Tibial nerve (tissue), 4 donors: ENCODE measurements around the gene TRAPPC6A. TPM values are rescaled to one million over a fixed set of nuclear protein-coding genes. Genes with fewer than 3 reads are reported as not detected.

Experiments
- DNase-seq, 2 donors: peaks; one replicate each; pipeline ENCODE4 v3.0.0-alpha.2; 2019; ENCODE audit warnings: low spot score in 2 of 2
- H3K27ac ChIP-seq, 4 donors: fragments of 200-600 bp; sonication (generic) in 3 of 4; one replicate each; pipeline ENCODE4 v1.5.1; 2017 to 2019; ENCODE audit warnings: mild to moderate bottlenecking in 1 of 4
- H3K27me3 ChIP-seq, 2 donors: fragments of 200-600 bp; sonication (generic) in 1 of 2; one replicate each; pipeline versions ENCODE4 v1.5.1 to v1.6.0; 2017 to 2019
- H3K36me3 ChIP-seq, 3 donors: fragments of 200-600 bp; sonication (generic); one replicate each; pipeline ENCODE4 v1.5.1; 2018 to 2019
- H3K4me1 ChIP-seq, 4 donors: fragments of 200-600 bp; sonication (generic) in 3 of 4; one replicate each; pipeline ENCODE4 v1.5.1; 2017 to 2019
- H3K4me3 ChIP-seq, 4 donors: fragments of 200-600 bp; sonication (generic) in 3 of 4; one replicate each; pipeline ENCODE4 v1.5.1; 2017 to 2019; ENCODE audit warnings: mild to moderate bottlenecking in 1 of 4, moderate library complexity in 1 of 4
- H3K9me3 ChIP-seq, 4 donors: fragments of 200-600 bp; sonication (generic) in 3 of 4; one replicate each; pipeline ENCODE4 v1.5.1; 2017 to 2019
- CTCF ChIP-seq, 5 experiments: fragments of 200-600 bp in 3 of 5; fragments of 450-650 bp in 2 of 5; sonication (generic) in 3 of 5; IDR thresholded peaks; one replicate each; pipeline ENCODE4 v1.5.1; 2016 to 2019; ENCODE audit warnings: antibody characterized with exemption in 5 of 5, mild to moderate bottlenecking in 3 of 5, moderate library complexity in 2 of 5
- EP300 ChIP-seq, 2 donors: sonication (generic); formaldehyde crosslinking; IDR thresholded peaks; one replicate each; pipeline ENCODE4 v1.6.1; 2017; ENCODE audit warnings: antibody characterized with exemption in 2 of 2, mild to moderate bottlenecking in 1 of 2
- POLR2A ChIP-seq, 2 donors: fragments of 450-650 bp; IDR thresholded peaks; one replicate each; pipeline ENCODE4 v1.6.1; 2017; ENCODE audit warnings: antibody characterized with exemption in 2 of 2, mild to moderate bottlenecking in 2 of 2, moderate library complexity in 2 of 2
- WGBS, 2 donors: methylation state at CpG; one replicate each; pipeline ENCODE4 v1.1.5; 2018; 5-methylcytosine and 5-hydroxymethylcytosine counted together
- total RNA-seq, 4 donors: library from RNA; depleted of rRNA; stranded (reverse); fragments of >200 nt; gene quantifications; one replicate each; pipeline ENCODE4 v1.1.0, GENCODE V29; 2016

TRAPPC6A gene
- total RNA-seq, 4 donors from 2014 or later, result 13.5 to 52.9 (median 29.1) TPM

- peak overlapping the region in 2 of 4 donors; percentile 80 to 99 for H3K27ac ChIP-seq
- peaks cover 0 to 40% (median 18%) of the 10 kb centered on the region in 4 donors for H3K4me1 ChIP-seq
- peaks cover 0 to 28% (median 0%) of the 10 kb centered on the region in 3 donors for H3K36me3 ChIP-seq
- H3K27me3 ChIP-seq, result no peaks in the 10 kb centered on the region
- DNase-seq, result no peak
- no peak for TF ChIP-seq EP300 (IDR thresholded peaks at IDR 0.05)
- H3K9me3 ChIP-seq, result no peaks in the 10 kb centered on the region
- peak overlapping the region; percentile 60 to 96 (median 80) for H3K4me3 ChIP-seq
- 55 to 59% methylated on average over 9 of the region's 9 CpGs for WGBS, 2 donors
These were observed 1.9 kb upstream of the TRAPPC6A start for GRCh38 chr19:45179892-45180370.

- WGBS, 2 donors, result 0 to 2% methylated on average over 32 to 60 of the region's 97 CpGs
- peak overlapping the region; percentile 60 to 96 (median 80) for H3K4me3 ChIP-seq
- H3K27ac ChIP-seq, result peak overlapping the region; percentile 51 to 99 (median 86)
- peaks cover 0 to 28% (median 0%) of the 10 kb centered on the region in 3 donors for H3K36me3 ChIP-seq
- no peaks in the 10 kb centered on the region for H3K9me3 ChIP-seq
- no peak for TF ChIP-seq CTCF (IDR thresholded peaks at IDR 0.05)
- no peak for TF ChIP-seq POLR2A (IDR thresholded peaks at IDR 0.05)
- no peak for TF ChIP-seq EP300 (IDR thresholded peaks at IDR 0.05)
- DNase-seq, result no peak
- peaks cover 0 to 40% (median 18%) of the 10 kb centered on the region in 4 donors for H3K4me1 ChIP-seq
- H3K27me3 ChIP-seq, result no peaks in the 10 kb centered on the region
These were observed 1.2 kb upstream of the TRAPPC6A start for GRCh38 chr19:45179072-45179891.

GRCh38 chr19:45178262-45179071, 430 bp upstream of the TRAPPC6A start, which contains the start of gene BLOC1S3:
TSS of gene BLOC1S3 (plus strand) at chr19:45178784. CDS start at chr19:45179297, 513 bp downstream.
- 0 to 1% methylated on average over 50 to 51 of the region's 51 CpGs for WGBS, 2 donors
- H3K4me1 ChIP-seq, result peaks cover 0 to 40% (median 18%) of the 10 kb centered on the region in 4 donors
- peak; percentile 100 for DNase-seq

GRCh38 chr19:45175515-45176345, 2.3 kb downstream of the TRAPPC6A start:
- H3K4me3 ChIP-seq, result no peak overlapping the region
- H3K9me3 ChIP-seq, result no peaks in the 10 kb centered on the region
- H3K36me3 ChIP-seq, result peaks cover 0 to 7% (median 0%) of the 10 kb centered on the region in 3 donors
- H3K4me1 ChIP-seq, result peaks cover 0 to 41% (median 13%) of the 10 kb centered on the region in 4 donors
- no peak overlapping the region for H3K27ac ChIP-seq
- no peaks in the 10 kb centered on the region for H3K27me3 ChIP-seq
- no peak for TF ChIP-seq CTCF (IDR thresholded peaks at IDR 0.05)
- no peak for TF ChIP-seq POLR2A (IDR thresholded peaks at IDR 0.05)
- TF ChIP-seq EP300 (IDR thresholded peaks at IDR 0.05), result no peak
- no peak for DNase-seq
- WGBS, 2 donors, result 82 to 84% methylated on average over 10 of the region's 10 CpGs

More at GRCh38 chr19:45178262-45179071, 430 bp upstream of the TRAPPC6A start, which contains the start of gene BLOC1S3:
- peak; percentile 55 to 81 for TF ChIP-seq POLR2A (IDR thresholded peaks at IDR 0.05)
- TF ChIP-seq CTCF (IDR thresholded peaks at IDR 0.05), result peak; percentile 10 to 68 (median 56)
- peak; percentile 90 to 93 for TF ChIP-seq EP300 (IDR thresholded peaks at IDR 0.05)
- peak within 1 kb of the TSS; percentile 60 to 96 (median 81) for H3K4me3 ChIP-seq
- H3K27ac ChIP-seq, result peak within 1 kb of the TSS; percentile 67 to 99 (median 96)
- H3K9me3 ChIP-seq, result no peaks in the 10 kb centered on the region
- no peaks in the 10 kb centered on the region for H3K27me3 ChIP-seq
- H3K36me3 ChIP-seq, result peaks cover 0 to 28% (median 0%) of the 10 kb centered on the region in 3 donors

GRCh38 chr19:45173816-45174215, 4.2 kb downstream of the TRAPPC6A start:
- no peaks in the 10 kb centered on the region for H3K9me3 ChIP-seq
- no peaks in the 10 kb centered on the region for H3K36me3 ChIP-seq
- H3K4me1 ChIP-seq, result peaks cover 0 to 29% (median 4%) of the 10 kb centered on the region in 4 donors
- no peak for DNase-seq
- H3K27me3 ChIP-seq, result no peaks in the 10 kb centered on the region
- TF ChIP-seq EP300 (IDR thresholded peaks at IDR 0.05) (no peak), POLR2A (IDR thresholded peaks at IDR 0.05) (no peak), CTCF (IDR thresholded peaks at IDR 0.05) (no peak)
- 80 to 81% methylated on average over 12 of the region's 12 CpGs for WGBS, 2 donors
- no peak overlapping the region for H3K4me3 ChIP-seq
- H3K27ac ChIP-seq, result no peak overlapping the region
